Measurements from ENCODE around the gene FOLR2.
"Not testable (repeated sequence)": the region's sequence is repeated elsewhere in the genome, so short reads cannot be mapped to it uniquely, and the experiment has no call there.

Gene FOLR2

DNA sequence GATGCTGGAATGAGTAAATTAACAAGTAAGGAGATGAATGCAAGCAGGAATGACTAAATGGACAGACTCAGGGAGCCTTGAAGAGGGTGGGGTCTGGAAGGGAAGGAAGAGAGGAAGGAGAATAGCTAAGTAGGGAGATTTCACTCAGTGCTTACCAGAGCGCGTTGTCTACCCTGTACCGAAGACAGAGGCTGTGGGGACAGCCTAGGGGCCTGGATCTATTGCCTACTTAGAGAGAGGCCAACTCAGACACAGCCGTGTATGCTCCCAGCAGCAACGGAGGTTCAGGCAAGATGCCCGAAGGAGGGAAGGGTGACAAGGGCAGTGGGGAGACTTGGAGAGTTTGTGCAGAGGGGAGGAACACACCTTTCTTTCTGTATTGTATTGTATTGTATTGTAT lies at the start of gene FOLR2:
Gene FOLR2, plus strand, starts transcription at position 157 of the 400 bp plus-strand sequence. CDS start 1,791 bp downstream, outside the sequence.
- H3K9ac ChIP-seq (ENCODE audit: low read length), result no peak within 1 kb of the TSS
- DNase-seq (ENCODE audit: low read depth), result no peak
- no peak within 1 kb of the TSS for H3K4me3 ChIP-seq (ENCODE audit: low read length)
- no peaks in the 10 kb centered on the region for H3K9me3 ChIP-seq (ENCODE audit: control insufficient read depth, low read length)
- peaks cover 11% of the 10 kb centered on the region for H3K27me3 ChIP-seq (replicated peaks; ENCODE audit: control insufficient read depth, insufficient read depth, low read length)
- no peaks in the 10 kb centered on the region for H3K36me3 ChIP-seq (ENCODE audit: control insufficient read depth, insufficient read depth, low read length, severe bottlenecking)
- no peaks in the 10 kb centered on the region for H3K4me1 ChIP-seq (ENCODE audit: control insufficient read depth, insufficient read depth, low read length)

GRCh38 chr11:72169046-72169555 lies 47.5 kb upstream of the FOLR2 start:
- H3K9me3 ChIP-seq (ENCODE audit: control insufficient read depth, low read length); H3K36me3 ChIP-seq (ENCODE audit: control insufficient read depth, insufficient read depth, low read length, severe bottlenecking); H3K9ac ChIP-seq (ENCODE audit: low read length); H3K4me1 ChIP-seq (ENCODE audit: control insufficient read depth, insufficient read depth, low read length); H3K27me3 ChIP-seq (replicated peaks; ENCODE audit: control insufficient read depth, insufficient read depth, low read length); H3K4me3 ChIP-seq (ENCODE audit: low read length); DNase-seq (ENCODE audit: low read depth): not testable (repeated sequence)

GRCh38 chr11:72169754-72170153 lies 46.8 kb upstream of the FOLR2 start:
- not testable (repeated sequence) for H3K36me3 ChIP-seq (ENCODE audit: control insufficient read depth, insufficient read depth, low read length, severe bottlenecking); H3K27me3 ChIP-seq (replicated peaks; ENCODE audit: control insufficient read depth, insufficient read depth, low read length); H3K4me1 ChIP-seq (ENCODE audit: control insufficient read depth, insufficient read depth, low read length); H3K9ac ChIP-seq (ENCODE audit: low read length); H3K9me3 ChIP-seq (ENCODE audit: control insufficient read depth, low read length); H3K4me3 ChIP-seq (ENCODE audit: low read length); DNase-seq (ENCODE audit: low read depth)

- not testable (repeated sequence) for H3K9ac ChIP-seq (ENCODE audit: low read length); H3K9me3 ChIP-seq (ENCODE audit: control insufficient read depth, low read length); H3K27me3 ChIP-seq (replicated peaks; ENCODE audit: control insufficient read depth, insufficient read depth, low read length); H3K4me3 ChIP-seq (ENCODE audit: low read length); H3K36me3 ChIP-seq (ENCODE audit: control insufficient read depth, insufficient read depth, low read length, severe bottlenecking); H3K4me1 ChIP-seq (ENCODE audit: control insufficient read depth, insufficient read depth, low read length); DNase-seq (ENCODE audit: low read depth)
Measured at GRCh38 chr11:72172043-72172442, 44.6 kb upstream of the FOLR2 start.

DNA sequence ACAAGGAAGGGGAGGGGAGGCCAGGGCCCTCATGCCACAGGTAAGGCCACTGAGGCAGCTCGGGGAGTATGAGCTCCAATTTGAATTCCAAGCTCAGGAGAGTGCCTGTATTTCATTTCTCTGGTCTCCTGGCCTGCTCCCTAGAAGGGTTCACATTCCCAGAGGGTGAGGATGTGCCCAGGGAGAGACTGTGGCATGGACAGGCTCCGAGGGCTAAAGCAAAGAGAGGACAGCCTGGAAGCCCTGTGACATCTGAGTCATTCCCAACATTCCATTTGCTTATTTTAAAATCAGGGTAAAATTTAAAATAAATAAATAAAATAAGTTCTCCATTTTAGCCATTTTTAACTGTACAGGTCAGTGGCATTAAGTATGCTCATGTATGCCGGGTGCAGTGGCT lies 43.3 kb upstream of the FOLR2 start:
- Histone ChIP-seq H3K4me3 (ENCODE audit: low read length) (no peak overlapping the region), H3K27me3 (replicated peaks; ENCODE audit: control insufficient read depth, insufficient read depth, low read length) (no peaks in the 10 kb centered on the region), H3K9ac (ENCODE audit: low read length) (no peak overlapping the region), H3K9me3 (ENCODE audit: control insufficient read depth, low read length) (no peaks in the 10 kb centered on the region), H3K36me3 (ENCODE audit: control insufficient read depth, insufficient read depth, low read length, severe bottlenecking) (no peaks in the 10 kb centered on the region), H3K4me1 (ENCODE audit: control insufficient read depth, insufficient read depth, low read length) (no peaks in the 10 kb centered on the region)
- no peak for DNase-seq (ENCODE audit: low read depth)

DNA sequence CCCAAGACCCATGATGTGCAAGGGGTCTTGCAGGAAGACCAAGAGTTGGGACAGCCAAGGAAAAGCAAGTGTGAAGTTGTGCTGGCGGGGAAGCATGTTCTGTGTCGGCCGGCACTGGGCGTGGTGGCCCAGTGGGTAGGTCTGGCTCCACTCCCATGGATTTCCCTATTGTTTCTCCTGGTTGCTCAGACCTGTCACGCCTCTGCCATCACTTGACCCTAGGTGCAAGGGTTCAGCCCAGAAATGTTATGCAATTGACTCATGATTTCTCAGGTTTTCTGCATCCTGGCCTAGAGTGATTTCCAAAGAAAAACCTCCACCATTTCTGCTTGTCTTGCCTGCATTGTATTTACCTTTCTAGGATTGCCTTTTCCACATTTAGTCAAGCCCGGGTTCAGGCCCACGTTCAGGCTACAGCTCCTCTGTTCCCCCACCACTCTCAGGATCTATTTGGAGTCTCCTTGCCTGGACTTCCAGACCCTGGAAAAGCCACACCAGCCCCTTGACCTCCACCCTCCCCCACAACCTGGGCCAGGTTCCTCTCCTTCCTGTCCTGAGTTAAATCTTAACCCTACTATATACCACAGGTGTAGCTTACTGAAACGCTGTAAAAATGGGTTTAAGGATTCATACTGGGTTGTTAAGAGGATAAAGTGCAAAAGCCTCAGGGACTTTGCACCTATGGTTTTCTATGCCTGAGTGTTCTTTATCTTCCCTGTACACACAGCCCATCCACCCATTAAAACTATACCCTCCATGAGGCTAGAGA lies 42.1 kb upstream of the FOLR2 start:
- Histone ChIP-seq H3K36me3 (ENCODE audit: control insufficient read depth, insufficient read depth, low read length, severe bottlenecking) (no peaks in the 10 kb centered on the region), H3K27me3 (replicated peaks; ENCODE audit: control insufficient read depth, insufficient read depth, low read length) (peaks cover 3% of the 10 kb centered on the region), H3K4me3 (ENCODE audit: low read length) (no peak overlapping the region), H3K9me3 (ENCODE audit: control insufficient read depth, low read length) (no peaks in the 10 kb centered on the region), H3K4me1 (ENCODE audit: control insufficient read depth, insufficient read depth, low read length) (no peaks in the 10 kb centered on the region), H3K9ac (ENCODE audit: low read length) (no peak overlapping the region)
- no peak for DNase-seq (ENCODE audit: low read depth)

GRCh38 chr11:72177656-72178055 lies 38.9 kb upstream of the FOLR2 start:
- H3K36me3 ChIP-seq (ENCODE audit: control insufficient read depth, insufficient read depth, low read length, severe bottlenecking), result no peaks in the 10 kb centered on the region
- no peaks in the 10 kb centered on the region for H3K9me3 ChIP-seq (ENCODE audit: control insufficient read depth, low read length)
- no peak overlapping the region for H3K4me3 ChIP-seq (ENCODE audit: low read length)
- H3K4me1 ChIP-seq (ENCODE audit: control insufficient read depth, insufficient read depth, low read length), result no peaks in the 10 kb centered on the region
- DNase-seq (ENCODE audit: low read depth), result no peak
- no peak overlapping the region for H3K9ac ChIP-seq (ENCODE audit: low read length)
- H3K27me3 ChIP-seq (replicated peaks; ENCODE audit: control insufficient read depth, insufficient read depth, low read length), result peaks cover 9% of the 10 kb centered on the region

GRCh38 chr11:72179049-72179803 lies 37.4 kb upstream of the FOLR2 start:
- Histone ChIP-seq H3K4me3 (ENCODE audit: low read length) (no peak overlapping the region), H3K36me3 (ENCODE audit: control insufficient read depth, insufficient read depth, low read length, severe bottlenecking) (no peaks in the 10 kb centered on the region), H3K9ac (ENCODE audit: low read length) (no peak overlapping the region), H3K27me3 (replicated peaks; ENCODE audit: control insufficient read depth, insufficient read depth, low read length) (peaks cover 9% of the 10 kb centered on the region), H3K4me1 (ENCODE audit: control insufficient read depth, insufficient read depth, low read length) (no peaks in the 10 kb centered on the region), H3K9me3 (ENCODE audit: control insufficient read depth, low read length) (no peaks in the 10 kb centered on the region)
- no peak for DNase-seq (ENCODE audit: low read depth)

DNA sequence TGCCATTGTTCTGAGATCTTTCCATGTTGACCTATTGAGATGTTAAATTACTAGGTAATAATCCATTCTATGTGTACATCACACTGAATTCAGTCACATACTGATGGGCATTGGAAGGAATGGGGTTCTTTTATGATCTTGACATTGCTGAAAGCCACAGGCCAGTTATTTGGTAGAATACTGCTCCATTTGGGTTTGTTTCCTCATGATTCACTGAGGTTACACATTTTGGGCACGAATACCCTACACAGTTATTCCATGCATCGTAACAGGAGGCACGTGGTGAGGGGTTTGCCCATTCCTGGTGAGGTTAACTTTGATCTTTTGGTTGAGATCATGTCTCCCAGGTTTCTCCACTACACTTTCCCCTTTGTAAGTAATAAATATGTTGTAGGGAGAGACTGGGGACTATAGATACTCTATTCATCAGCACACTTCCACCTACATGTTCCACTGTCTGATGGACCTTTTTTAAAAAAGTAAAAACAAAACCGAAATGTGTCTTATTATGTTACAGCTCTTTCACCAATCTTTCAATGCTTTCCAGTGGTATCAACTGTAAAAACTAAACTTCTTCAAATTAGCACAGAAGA lies 36.7 kb upstream of the FOLR2 start:
- no peaks in the 10 kb centered on the region for H3K4me1 ChIP-seq (ENCODE audit: control insufficient read depth, insufficient read depth, low read length)
- DNase-seq (ENCODE audit: low read depth), result no peak
- H3K9ac ChIP-seq (ENCODE audit: low read length), result no peak overlapping the region
- H3K9me3 ChIP-seq (ENCODE audit: control insufficient read depth, low read length), result no peaks in the 10 kb centered on the region
- no peaks in the 10 kb centered on the region for H3K36me3 ChIP-seq (ENCODE audit: control insufficient read depth, insufficient read depth, low read length, severe bottlenecking)
- no peak overlapping the region for H3K4me3 ChIP-seq (ENCODE audit: low read length)
- H3K27me3 ChIP-seq (replicated peaks; ENCODE audit: control insufficient read depth, insufficient read depth, low read length), result peaks cover 9% of the 10 kb centered on the region

GRCh38 chr11:72180892-72181552 lies 35.6 kb upstream of the FOLR2 start:
- not testable (repeated sequence) for H3K9me3 ChIP-seq (ENCODE audit: control insufficient read depth, low read length); DNase-seq (ENCODE audit: low read depth); H3K27me3 ChIP-seq (replicated peaks; ENCODE audit: control insufficient read depth, insufficient read depth, low read length); H3K9ac ChIP-seq (ENCODE audit: low read length); H3K4me1 ChIP-seq (ENCODE audit: control insufficient read depth, insufficient read depth, low read length); H3K4me3 ChIP-seq (ENCODE audit: low read length); H3K36me3 ChIP-seq (ENCODE audit: control insufficient read depth, insufficient read depth, low read length, severe bottlenecking)

GRCh38 chr11:72181553-72181958 lies 35.0 kb upstream of the FOLR2 start:
- not testable (repeated sequence) for H3K9me3 ChIP-seq (ENCODE audit: control insufficient read depth, low read length); H3K4me3 ChIP-seq (ENCODE audit: low read length); H3K4me1 ChIP-seq (ENCODE audit: control insufficient read depth, insufficient read depth, low read length); H3K27me3 ChIP-seq (replicated peaks; ENCODE audit: control insufficient read depth, insufficient read depth, low read length); H3K9ac ChIP-seq (ENCODE audit: low read length); H3K36me3 ChIP-seq (ENCODE audit: control insufficient read depth, insufficient read depth, low read length, severe bottlenecking); DNase-seq (ENCODE audit: low read depth)

Measured in adipocyte (in vitro differentiated cells).